Mucosa of rectum (tissue), 2 donors: Measurements from ENCODE around the gene CYP4F8.
"Not testable (repeated sequence)": the region's sequence is repeated elsewhere in the genome, so short reads cannot be mapped to it uniquely, and the experiment has no call there.

Source experiments
- H3K27ac ChIP-seq, 2 donors: one replicate each; pipeline ENCODE4 v1.7.0; 2013; ENCODE audit warnings: inconsistent platforms in 2 of 2, low read depth in 2 of 2, low read length in 2 of 2
- H3K27me3 ChIP-seq, 2 donors: one replicate each; pipeline ENCODE4 v1.7.0; 2013; ENCODE audit warnings: low read length in 2 of 2; ENCODE audit not compliant: control insufficient read depth in 2 of 2, insufficient read depth in 2 of 2
- H3K36me3 ChIP-seq, 2 donors: one replicate each; pipeline ENCODE4 v1.7.0; 2013; ENCODE audit warnings: low read length in 2 of 2; ENCODE audit not compliant: control insufficient read depth in 2 of 2, insufficient read depth in 2 of 2
- H3K4me1 ChIP-seq, 2 donors: one replicate each; pipeline ENCODE4 v1.7.0; 2013; ENCODE audit warnings: low read length in 2 of 2, mild to moderate bottlenecking in 1 of 2; ENCODE audit not compliant: control insufficient read depth in 2 of 2, insufficient read depth in 2 of 2
- H3K4me3 ChIP-seq, 2 donors: one replicate each; pipeline ENCODE4 v1.7.0; 2013; ENCODE audit warnings: low read length in 2 of 2
- H3K9ac ChIP-seq, 2 donors: one replicate each; pipeline ENCODE4 v1.7.0; 2013; ENCODE audit warnings: low read length in 2 of 2, low read depth in 1 of 2, mild to moderate bottlenecking in 1 of 2
- H3K9me3 ChIP-seq, 2 donors: one replicate each; pipeline ENCODE4 v1.7.0; 2013; ENCODE audit warnings: low read length in 2 of 2; ENCODE audit not compliant: control insufficient read depth in 2 of 2
- donor health status: healthy.
- donor health status: Normal muscosa, but diverticular disease.

Gene CYP4F8

DNA sequence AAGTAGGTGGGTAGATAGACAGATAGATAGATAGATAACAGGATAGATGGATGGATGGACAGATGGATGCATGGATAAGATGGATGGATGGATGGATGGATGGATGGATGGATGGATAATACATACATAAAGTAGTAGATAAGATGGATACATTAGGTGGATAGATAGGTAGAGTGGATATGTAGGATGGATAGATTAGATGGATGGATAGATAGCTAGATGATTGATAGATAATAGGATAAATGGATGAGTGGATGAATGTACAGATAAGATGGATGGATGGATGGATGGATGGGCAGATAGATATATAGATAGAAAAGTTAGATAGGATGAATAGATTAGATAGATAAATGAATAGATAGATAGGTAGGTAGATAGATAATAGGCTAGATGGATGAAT, 27.8 kb downstream of the CYP4F8 start:
- H3K9ac ChIP-seq: no peak overlapping the region

GRCh38 chr19:15643387-15643786, 28.4 kb downstream of the CYP4F8 start:
- H3K4me3 ChIP-seq: no peak overlapping the region
- H3K9ac ChIP-seq: no peak overlapping the region

More for the DNA sequence above, 27.8 kb downstream of the CYP4F8 start:
- Histone ChIP-seq H3K4me1 (peaks cover 24 to 26% of the 10 kb centered on the region in 2 donors), H3K27ac (no peak overlapping the region), H3K27me3 (no peaks in the 10 kb centered on the region), H3K9me3 (no peaks in the 10 kb centered on the region), H3K36me3 (no peaks in the 10 kb centered on the region), H3K4me3 (no peak overlapping the region)

GRCh38 chr19:15644066-15644741, 29.2 kb downstream of the CYP4F8 start:
- H3K27ac ChIP-seq: no peak overlapping the region
- H3K36me3 ChIP-seq: no peaks in the 10 kb centered on the region
- H3K9me3 ChIP-seq: no peaks in the 10 kb centered on the region
- H3K9ac ChIP-seq: no peak overlapping the region
- peaks cover 24 to 26% of the 10 kb centered on the region in 2 donors for H3K4me1 ChIP-seq
- H3K4me3 ChIP-seq: no peak overlapping the region
- H3K27me3 ChIP-seq: no peaks in the 10 kb centered on the region

More at GRCh38 chr19:15643387-15643786, 28.4 kb downstream of the CYP4F8 start:
- H3K27me3 ChIP-seq: no peaks in the 10 kb centered on the region
- H3K27ac ChIP-seq: no peak overlapping the region
- H3K36me3 ChIP-seq: no peaks in the 10 kb centered on the region
- H3K4me1 ChIP-seq: peaks cover 24 to 26% of the 10 kb centered on the region in 2 donors
- H3K9me3 ChIP-seq: no peaks in the 10 kb centered on the region

DNA sequence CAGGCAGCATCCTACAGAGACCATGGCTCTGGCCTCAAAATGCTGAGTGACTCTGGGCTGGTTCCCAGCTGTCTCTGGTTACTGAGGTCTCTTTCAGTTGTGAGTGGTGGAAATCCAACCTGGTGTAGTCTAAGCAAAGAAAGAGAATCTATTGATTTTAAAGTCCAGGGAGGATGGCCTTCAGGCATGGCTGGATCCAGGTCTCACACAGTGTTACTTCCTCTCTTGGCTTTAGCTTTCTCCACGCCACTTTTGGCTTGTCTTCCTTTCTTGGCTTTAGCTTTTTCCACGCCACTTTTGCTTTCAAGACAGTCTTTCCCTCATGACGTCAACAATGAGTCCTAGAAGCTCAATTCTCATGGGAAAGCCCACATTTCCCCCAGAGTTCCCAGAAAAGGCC, 29.8 kb downstream of the CYP4F8 start:
- Histone ChIP-seq H3K27me3 (no peaks in the 10 kb centered on the region), H3K9ac (no peak overlapping the region), H3K9me3 (no peaks in the 10 kb centered on the region), H3K36me3 (no peaks in the 10 kb centered on the region), H3K27ac (no peak overlapping the region), H3K4me3 (no peak overlapping the region), H3K4me1 (peaks cover 23% of the 10 kb centered on the region in 2 donors)

DNA sequence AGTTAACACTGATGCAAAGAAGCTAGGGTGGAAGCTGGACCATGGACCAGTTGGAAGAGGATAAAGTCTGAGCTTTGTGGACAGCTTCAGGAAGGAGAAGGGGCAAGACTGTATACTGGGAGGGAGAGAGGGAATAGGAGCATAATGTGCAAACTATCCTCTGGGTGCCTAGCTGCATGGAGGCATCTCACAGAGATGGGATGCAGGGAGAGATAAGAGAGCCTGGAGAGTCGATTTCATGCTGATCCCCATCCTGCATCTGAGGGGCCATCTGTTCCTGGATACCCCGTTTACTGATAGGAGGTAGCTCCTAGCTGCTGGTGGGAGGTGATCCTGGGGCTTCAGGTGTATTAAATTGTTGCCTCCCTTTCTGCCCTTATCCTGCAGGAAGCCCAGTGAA, 34.5 kb downstream of the CYP4F8 start:
- Histone ChIP-seq H3K27ac (no peak overlapping the region), H3K36me3 (no peaks in the 10 kb centered on the region), H3K9ac (no peak overlapping the region), H3K4me3 (no peak overlapping the region), H3K9me3 (no peaks in the 10 kb centered on the region), H3K4me1 (no peaks in the 10 kb centered on the region), H3K27me3 (peaks cover 0 to 2% of the 10 kb centered on the region in 2 donors)

GRCh38 chr19:15650123-15650522, 35.1 kb downstream of the CYP4F8 start:
- not testable (repeated sequence) for H3K4me3 ChIP-seq, H3K9ac ChIP-seq, H3K27ac ChIP-seq, H3K36me3 ChIP-seq, H3K9me3 ChIP-seq, H3K4me1 ChIP-seq, H3K27me3 ChIP-seq

DNA sequence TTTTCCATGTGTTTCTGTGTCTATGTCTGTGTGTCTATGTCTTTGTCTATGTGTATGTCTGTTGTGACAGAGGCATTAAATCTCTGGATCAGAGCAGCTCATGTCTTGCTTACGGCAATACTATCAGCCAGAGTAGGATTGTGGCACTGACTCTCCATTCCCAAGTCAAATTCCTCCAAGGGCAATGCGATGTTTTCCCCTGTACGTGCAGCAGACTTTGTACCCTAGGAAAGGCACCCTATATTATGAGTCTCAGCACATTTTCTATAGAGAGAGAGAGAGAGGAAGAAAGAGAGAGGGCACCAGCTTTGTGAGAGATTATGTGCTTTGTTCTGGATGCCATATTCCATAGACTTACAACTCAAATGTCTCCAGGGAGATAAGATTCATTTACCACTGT, 36.8 kb downstream of the CYP4F8 start:
- H3K4me1 ChIP-seq: no peaks in the 10 kb centered on the region
- H3K9ac ChIP-seq: no peak overlapping the region
- no peak overlapping the region for H3K4me3 ChIP-seq
- H3K9me3 ChIP-seq: no peaks in the 10 kb centered on the region
- no peaks in the 10 kb centered on the region for H3K36me3 ChIP-seq
- peaks cover 0 to 2% of the 10 kb centered on the region in 2 donors for H3K27me3 ChIP-seq
- no peak overlapping the region for H3K27ac ChIP-seq

DNA sequence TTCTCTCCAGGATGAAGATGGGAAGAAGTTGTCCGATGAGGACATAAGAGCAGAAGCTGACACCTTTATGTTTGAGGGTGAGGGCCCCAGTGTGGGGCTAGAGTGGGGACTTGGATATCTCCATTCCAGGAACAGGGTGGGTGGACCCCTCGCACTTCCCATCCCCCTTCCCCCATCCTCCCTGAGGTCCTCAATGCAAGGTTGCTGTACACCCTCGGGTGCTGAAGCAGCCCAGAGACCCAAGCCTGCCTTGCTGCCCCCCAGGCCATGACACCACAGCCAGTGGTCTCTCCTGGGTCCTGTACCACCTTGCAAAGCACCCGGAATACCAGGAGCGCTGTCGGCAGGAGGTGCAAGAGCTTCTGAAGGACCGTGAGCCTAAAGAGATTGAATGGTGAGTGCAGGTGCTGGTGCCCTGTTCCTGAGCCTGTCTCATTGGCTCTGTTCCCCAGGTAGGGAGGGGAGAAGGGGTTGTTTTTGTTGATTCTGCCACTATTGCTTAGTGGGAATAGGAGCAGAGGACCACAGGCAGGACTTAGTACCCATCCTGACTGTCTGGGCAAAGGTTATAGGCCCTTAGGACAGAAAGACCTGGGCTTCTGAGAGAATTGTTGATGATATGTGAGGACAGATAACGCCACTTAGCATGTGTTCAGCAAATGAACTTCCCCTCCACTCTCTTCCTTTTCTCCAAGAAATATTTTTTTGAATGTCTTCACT, 37.7 kb downstream of the CYP4F8 start:
- Histone ChIP-seq H3K27me3 (peaks cover 0 to 2% of the 10 kb centered on the region in 2 donors), H3K9me3 (no peaks in the 10 kb centered on the region), H3K27ac (no peak overlapping the region), H3K9ac (no peak overlapping the region), H3K4me3 (no peak overlapping the region), H3K36me3 (no peaks in the 10 kb centered on the region), H3K4me1 (no peaks in the 10 kb centered on the region)

- Histone ChIP-seq H3K4me1 (no peaks in the 10 kb centered on the region), H3K9me3 (no peaks in the 10 kb centered on the region), H3K27me3 (peaks cover 0 to 2% of the 10 kb centered on the region in 2 donors), H3K27ac (no peak overlapping the region), H3K9ac (no peak overlapping the region), H3K4me3 (no peak overlapping the region), H3K36me3 (no peaks in the 10 kb centered on the region)
Observed at GRCh38 chr19:15656467-15656866, 41.4 kb downstream of the CYP4F8 start.

DNA sequence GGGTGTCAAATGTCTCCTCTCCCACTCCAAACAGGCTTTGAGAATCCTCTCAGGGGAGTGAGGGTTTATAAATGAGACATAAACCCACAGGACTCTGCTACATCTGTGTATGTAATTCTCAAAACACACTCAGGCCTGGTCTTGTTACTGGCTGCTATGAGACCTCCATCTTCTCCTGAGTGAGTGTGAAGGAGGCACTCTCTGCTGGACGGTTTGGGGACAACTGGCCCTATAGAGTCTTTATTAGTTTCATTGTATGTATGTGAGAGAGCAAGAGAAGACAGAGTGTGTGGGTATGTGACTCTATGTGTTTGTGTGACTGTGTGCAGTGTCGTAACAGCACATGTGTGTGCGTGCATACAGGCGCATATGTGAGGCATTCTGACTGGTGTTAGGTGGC, 48.2 kb downstream of the CYP4F8 start:
- Histone ChIP-seq H3K9me3 (no peaks in the 10 kb centered on the region), H3K27ac (no peak overlapping the region), H3K4me1 (peaks cover 3 to 4% of the 10 kb centered on the region in 2 donors), H3K4me3 (no peak overlapping the region), H3K36me3 (no peaks in the 10 kb centered on the region), H3K9ac (no peak overlapping the region), H3K27me3 (no peaks in the 10 kb centered on the region)
